C1 segment of cervical spinal cord (tissue), 14 donors: Measurements from ENCODE around the gene HOXB9.
A peak's percentile ranks its signal among the peaks of the same experiment; 100 is the strongest.

Experiments
- DNase-seq, 14 donors: peaks; one replicate each; lab custom pipeline; 2025; lab: John Stamatoyannopoulos, UW

HOXB9 gene

DNA sequence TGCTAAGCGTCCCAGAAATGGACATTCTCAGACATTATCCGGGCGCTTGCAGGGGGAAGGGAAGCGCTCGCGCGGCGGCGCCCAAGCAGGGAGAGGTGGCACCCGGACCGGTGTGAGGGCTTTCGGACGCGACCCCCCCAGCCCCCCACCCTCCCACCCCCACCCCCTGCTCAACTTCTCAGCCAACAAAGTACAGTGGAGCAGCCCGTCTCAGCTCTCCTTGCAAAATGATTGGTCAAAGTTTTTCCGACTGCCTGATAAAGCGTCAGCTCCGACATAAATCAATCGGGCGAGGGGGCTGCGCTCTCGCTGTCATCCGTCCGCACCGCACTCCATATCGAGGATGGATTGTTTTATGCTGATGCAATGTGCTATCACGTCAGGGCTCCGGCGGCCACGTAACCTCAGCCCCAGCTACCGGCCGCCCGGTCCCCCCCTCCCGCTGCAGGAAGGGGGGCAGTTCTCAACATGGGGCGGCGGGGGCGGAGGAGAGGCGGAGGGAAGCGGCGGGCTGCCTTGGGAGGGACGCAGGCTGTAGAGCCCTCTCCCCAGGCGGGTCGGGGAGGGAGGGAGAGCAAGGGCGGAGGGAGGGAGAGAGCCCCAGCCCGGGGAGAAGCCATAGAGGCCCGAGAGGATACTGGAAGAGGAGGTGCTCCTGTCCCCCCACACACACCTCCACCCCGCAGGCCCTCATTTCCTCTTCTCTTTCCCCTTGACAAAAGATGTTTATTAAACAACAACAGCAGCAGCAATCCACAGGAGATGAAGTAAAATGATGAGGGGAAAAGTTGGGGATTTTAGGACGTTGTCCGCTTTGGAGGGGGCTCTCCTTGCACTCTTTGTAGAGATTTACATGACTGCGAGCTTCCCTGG, at the start of gene HOXB9:
TSS of gene HOXB9 (minus strand) at position 114 of the 873 bp plus-strand sequence. CDS start at position 25, 89 bp downstream.
- DNase-seq = no peak

DNA sequence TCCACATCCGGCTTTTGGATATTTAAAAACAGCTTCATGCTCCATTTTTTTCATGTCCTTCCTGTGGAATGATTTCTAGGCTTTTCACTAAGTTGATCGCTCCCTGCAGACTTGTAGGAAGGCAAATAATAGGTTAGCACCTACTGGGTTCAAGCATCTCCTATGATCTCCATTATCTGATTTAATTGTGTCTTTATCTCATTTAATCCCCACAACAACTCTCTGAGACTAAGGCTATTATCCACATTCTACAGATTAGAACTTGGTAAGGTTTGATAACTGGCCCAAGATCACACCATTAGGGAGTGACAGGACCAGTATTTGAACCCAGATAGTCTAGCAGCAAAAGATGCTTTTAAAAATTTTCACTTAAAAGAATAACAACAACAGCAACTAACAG, 46.2 kb upstream of the HOXB9 start:
- no peak for DNase-seq

DNA sequence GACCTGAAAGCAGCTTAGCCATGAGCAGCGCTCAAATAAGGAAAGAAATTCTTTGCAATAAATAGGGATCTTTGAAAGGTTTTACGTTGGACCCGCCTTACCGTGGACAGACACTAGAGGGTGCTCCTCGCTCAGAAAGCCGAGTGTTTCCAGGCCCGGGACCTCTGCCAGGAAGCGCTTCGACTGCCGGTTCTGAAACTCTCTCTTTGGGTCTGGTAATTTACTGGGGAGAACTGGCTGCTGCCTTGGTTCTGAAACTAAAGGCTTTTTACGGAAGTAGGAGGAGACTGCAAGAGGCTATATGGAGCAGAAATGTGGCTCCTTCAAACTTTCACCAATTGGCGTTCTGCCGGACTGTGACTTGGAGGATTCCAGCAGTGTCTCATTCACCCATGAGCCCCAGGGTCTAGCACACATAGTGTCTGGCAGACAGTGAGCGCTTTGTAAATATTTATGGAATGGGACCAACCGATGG, 45.6 kb upstream of the HOXB9 start:
- peak in 12 of 14 donors; percentile 11 to 81 (median 60) for DNase-seq

DNA sequence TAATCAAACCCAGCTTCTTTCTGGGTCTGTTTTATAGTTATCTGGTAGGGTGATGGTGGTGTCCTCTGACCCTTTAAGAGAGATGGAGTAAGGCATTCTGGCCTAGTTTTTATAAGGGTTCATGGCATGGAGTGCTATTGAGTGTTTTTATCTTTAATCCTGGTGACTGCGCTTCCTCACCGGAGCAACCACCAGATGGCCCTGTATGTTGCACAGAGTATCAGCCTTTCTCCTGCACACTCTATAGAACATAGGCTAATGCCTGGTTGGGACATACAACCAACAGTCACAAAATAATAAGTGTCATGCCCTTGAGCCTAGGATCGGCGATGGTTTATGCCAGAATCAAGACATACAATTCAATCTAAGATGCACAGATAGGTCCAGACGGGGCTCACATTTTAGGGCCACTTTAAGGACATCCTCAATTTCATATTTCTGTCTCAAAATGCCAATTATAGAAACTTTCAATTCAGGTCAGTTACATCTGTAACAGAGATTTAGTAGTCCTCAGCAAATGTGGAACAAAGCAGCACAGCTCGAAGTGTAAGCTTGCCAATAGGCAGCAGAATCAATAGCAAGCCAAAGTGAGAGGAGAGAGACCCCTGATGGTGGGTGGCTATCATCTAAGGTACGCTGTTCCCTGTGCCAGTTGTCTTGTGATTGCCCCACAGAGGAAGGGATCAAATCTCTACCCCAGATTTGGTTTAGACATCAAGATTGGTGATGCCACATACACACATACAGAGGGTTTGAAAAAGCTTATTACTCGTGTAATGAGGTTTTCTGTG, 37.2 kb upstream of the HOXB9 start:
- no peak for DNase-seq

DNA sequence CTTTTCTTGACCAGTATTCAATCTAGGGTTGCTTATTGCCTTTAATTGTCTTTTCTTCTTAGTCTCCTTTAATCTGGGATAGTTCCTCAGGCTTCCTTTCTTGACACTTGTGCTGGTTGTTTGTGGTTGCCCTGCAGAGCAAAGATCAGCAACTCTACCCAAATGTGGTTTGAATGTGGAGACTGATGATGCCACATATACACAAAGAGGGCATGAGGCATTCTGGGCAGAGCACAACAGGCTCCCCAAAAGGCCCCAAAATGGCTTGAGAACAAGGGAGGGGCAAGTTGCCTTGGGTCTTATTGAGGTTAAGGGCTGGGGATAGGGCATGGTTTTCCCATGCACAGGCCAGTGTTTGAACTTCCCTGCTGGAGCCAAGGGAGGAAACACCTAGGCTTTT, 29.8 kb upstream of the HOXB9 start:
- no peak for DNase-seq

DNA sequence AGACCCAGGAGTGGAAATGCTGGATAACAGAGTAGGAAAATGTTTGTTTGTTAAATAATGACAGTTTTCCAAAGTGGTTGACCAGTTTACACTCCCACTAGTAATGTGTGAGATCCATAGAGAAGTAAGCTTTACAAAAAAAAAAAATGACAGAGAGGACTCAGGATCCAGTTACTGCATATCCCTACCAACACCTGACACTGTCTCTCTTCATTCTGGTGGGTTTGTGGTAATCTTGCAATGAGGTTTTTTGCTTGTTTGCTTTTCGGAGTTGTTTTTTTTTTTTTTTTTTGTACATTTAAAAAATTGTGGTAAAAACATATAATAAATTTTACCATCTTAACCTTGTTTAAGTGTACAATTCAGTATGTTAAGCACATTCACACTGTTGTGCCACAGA, 23.6 kb upstream of the HOXB9 start:
- no peak for DNase-seq

DNA sequence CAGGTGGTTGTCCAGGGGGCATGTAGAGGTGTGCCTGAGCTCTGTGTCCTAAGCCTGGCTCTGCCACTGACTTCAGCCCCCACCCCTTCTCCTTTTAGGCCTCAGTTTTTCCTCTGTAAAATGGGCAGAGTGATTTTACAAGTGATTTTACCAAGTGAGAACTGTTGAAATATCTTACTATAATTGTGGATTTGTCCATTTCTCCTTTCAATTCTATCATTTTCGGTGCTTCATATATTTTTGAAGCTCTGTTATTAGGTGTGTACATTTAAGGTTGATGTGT, 21.7 kb upstream of the HOXB9 start:
- DNase-seq = no peak

DNA sequence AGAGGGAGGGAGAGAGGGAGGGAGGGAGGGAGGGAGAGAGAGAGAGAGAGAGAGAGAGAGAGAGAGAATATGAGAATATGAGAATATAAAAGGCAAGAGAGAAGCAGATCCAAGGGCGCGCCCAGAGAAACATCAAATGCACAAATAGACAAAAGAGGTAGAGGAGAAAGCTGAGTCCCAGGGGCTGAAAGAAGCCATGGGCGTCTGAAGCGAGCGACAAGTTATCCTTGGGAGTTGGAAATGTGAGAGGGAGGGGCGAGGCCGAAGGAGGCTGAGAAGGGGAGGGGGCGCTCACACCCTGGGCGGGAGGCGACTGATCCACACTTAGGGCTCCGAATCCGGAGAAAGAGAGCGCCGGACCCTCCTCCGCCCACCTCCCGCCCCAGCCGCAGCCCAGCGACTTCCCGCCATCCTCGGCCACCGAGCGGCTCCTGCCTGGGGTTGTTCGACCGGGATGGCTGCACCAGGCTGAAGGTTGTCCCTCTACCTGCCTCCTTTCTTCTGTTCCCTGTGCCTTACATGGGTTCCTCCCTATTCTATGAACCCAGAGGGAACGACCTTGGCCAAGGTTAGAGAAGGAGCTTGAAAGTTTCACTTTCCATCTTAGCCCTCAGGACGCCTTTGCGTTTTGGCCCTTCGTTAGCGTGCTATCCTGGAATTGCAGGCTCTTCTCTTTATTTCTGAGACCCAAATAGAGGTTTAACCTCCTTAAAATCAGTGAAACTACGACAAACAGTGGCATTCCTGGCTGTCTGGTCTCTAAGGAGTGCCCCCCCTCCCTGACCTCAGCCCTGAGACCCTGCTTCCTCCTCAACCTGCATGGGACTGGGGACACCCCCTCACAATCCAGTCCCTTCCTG, 21.2 kb upstream of the HOXB9 start:
- DNase-seq = no peak

DNA sequence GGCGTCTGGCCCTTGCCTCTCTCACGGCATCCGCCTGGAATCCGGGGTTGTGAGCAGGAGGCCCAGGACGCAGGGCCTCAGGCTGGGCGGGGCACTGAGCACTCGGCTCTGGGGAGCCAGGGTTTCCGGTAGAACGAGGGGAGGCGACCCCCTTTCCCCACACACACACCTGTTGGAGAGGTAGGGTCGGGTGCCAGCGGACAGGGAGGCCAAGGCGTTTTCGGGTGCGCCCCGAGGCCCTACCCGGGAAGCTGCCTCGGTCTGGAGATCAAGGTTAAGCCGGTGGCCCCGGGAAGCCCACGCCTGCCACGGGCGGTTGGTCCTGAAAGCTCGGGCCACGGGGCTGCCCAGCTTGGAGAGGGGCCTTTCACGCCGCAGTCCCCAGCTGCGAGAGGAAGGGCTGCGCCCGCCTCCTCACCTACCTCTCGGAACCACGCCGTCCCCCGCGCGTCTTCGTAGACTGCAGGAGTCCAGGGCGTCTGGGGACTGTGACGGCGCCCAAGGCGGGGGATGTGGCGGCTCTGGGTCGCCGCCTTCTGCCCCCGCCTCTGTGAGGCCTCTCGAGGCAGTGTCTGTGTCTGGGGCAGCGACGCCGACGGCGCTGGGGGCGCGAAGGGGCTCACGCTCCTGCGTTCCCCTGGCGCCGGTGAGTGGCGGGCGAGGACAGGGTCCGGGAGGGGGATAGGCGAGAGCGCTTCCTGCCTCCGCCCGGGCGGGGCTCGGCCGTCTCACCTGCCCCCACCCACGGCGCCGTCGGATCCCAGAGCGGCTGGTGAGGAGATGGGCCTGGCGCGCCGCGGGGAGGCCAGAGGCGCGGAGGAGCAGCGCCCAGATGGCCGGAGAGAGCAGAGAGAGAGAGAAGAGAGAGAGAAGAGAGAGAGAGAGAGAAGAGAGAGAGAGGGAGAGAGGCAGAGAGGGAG, 20.3 kb upstream of the HOXB9 start:
- DNase-seq = no peak

DNA sequence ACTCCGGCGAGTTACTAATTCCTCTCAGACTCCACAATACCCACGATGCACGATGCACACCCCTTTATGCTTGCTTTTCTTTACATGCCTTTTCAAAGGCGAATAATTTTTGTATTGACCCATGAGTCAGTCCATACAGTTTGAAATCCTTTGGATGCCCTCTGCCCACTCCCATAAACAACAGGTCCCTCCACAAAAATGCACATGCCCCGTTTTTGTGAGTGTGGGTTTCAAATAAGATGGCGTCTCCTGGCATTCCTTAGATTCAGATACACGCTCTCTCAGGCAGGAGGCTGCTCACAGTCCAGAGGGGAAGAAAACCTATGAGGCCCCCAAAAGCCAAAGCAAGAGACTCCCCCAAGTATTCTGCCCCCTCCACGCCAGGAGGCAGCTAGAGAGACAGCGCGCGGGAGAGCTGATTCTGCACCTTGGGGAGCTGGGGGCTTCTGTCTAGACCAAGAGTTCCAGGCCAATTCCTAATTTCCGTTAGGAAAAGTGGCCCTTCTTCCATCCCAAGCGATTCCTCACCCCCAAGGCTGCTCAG, 19.6 kb upstream of the HOXB9 start:
- DNase-seq = no peak

DNA sequence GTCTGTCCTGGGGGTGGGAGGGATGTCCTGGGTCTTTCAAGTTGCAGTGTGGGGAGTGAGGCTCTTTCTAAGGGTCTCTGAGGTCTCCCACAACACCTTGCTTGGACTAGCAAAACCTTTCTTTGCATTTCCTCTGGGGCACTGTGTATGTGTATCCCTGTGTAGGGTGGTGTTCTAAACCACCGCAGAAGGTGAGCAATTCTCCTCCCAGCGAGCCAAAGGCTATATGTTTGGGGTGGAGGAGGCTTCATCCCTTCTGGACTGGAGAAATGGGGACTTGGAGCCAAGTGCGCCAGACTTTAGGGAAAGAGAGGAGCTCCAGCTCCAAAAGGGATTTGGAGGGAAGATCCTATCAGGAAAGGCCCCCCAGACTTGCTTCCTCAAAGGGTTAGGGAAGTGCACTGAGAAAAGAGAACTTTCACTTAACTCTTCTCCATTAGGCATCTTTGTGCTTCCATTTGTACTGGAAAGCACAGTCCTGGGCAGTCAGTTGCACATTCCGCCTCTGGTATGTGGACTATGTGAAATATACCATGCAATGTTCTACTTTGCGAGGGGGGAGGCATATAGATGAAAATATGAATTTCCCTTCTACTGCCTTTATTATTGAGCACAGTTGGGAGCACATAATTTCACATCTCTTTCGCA, 18.9 kb upstream of the HOXB9 start:
- no peak for DNase-seq

DNA sequence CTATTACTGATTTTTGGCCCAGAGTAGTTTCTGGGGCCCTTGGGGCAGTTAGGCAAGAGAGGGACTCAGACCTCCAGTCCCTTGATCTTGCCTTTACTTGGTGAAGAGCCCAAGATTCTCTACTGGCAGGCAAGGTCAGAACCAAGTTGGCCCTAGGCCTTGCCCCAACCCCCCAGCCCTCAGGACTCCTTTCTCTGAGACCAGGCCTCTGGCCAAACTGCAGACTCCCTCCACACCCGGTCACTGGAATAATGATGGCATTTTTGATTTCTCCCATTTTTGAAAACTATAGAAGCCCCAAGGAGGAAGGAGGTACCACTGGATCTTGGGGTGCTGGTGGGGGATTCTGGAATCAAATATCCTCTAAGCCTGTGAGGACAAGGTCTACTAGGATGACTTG, 18.0 kb upstream of the HOXB9 start:
- DNase-seq = no peak

DNA sequence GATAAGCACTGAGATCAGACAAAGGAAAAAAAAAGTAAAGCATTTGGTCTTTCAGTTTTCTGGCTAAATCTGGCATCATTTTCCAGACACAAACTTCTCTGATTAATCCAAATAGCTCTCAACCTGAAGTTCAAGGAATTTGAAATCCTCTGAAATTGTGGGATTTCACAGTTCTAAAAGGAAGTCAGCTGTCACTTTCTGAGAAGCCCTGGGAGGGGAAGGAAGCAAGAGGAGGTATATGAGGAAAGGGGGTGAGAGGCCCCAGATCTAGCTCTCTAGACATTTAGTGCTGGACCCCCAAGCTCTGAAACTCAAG, 17.5 kb upstream of the HOXB9 start:
- no peak for DNase-seq

DNA sequence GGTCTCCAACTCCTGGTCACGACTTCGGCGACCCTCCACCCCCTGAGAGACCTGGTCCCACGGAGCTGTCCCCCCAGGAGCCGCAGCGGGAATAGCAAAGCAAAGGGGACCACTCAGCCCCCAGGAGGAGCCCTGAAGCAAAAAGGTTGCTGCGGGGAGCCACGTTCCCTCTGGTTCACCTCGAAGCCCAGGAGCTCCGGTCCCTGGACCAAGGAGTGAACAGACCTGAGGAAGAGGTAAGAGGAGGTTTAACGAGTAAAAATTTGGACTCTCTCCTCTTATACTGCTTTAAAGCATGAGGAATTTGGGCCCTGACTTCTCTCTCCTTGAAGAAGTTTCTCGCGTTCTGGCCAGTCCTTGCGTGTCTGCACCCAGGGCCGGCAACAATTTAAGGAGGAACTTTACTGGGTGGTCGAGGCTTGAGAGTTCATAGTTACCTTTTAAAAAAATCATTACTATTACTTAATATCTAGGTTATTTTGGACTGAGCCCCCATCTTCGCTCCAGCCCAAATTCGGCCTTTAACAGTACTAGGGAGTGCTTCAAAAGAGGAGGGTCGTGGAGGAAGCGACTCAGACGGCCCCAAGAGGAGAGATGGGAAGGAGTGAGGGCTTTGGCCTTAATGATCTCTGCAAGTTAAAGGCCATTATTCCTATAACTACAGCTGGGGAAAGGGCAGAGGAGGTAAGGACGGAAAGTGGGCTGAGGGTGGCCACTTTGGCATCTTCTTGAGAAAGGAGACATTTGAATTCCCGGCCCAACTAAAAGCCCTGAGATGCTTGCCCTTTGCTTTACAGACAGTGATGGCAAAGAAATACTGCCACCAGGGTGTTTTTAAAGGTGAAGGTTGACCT, 16.9 kb upstream of the HOXB9 start:
- no peak for DNase-seq

DNA sequence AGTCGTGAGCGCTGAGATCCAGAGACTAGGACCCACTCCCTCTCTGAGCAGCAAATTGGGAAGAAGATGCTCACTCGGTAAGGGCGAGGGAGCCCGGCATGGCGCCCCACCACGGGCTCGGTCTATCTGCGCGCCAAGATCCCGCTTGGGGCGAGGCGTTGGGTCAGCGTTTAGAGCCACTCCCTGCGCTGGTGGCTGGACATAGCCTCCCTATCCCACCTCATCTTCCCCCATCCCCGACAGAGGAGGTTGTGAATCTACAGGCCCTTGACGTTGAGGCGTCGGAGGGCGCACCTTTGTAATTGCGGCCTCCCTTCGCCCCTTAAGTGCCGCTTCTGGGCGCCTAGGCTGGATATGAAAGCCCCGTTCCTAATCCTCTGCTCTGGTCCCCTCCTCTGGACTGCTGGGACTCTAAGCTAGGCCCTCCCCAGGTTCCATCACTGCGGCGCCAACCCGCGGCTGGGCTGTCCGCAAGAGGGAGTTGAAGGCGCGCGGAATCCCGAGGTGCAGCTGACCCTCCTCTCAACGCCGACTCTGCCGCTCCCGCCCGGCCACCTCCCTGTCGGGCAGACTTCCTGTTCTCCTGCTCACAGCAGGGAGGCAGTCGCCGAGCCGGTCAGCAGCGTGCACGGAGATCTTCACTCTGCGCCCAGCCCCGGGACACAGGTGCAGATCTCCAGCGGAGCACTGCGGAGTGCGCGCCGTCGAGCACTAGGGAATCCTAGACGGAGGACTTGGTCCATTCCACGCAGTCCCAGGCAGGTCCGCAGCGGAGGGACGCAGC, 16.1 kb upstream of the HOXB9 start:
- no peak for DNase-seq

DNA sequence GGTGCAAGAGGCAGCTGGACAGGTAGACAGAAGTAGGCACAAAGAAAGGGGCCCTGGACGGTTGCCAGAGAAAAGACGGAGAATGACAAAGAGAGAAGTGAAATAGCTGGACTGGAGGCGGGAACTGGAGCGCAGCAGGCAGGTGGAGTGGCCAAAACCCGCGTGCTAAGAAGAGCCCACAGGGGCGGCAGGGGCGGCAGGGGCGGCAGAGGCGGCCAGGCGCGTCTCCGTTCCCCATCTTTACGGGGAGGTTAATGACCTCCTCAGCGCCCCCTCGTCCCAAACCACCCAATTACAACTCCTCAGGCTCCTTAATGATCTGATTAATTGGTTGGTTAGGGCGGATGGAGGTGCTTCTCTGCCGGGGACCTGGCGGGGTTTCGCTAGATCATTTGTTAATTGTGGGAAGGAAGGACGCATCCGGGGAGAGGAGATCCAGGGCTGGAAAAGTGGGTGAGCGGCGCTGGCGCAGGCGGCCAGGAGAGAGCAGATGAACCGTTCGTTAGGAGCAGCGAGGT, 15.4 kb upstream of the HOXB9 start:
- DNase-seq = no peak

DNA sequence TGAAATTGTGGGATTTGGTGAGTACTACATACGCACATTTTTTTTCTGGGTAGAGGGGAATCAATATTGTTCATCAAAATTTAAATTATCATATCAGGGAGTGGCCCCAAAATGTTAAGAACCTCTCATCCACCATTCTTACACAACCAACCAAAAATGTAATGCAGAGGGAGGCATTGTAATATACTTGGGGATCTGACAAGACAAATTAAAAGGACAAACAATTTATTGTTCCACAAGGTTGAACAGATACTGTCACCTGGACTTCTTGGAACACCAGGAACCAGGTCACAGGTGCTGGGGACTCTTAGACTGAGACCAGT, 14.7 kb upstream of the HOXB9 start:
- no peak for DNase-seq
